Measurements from ENCODE around the gene METTL25B.

GRCh38 chr1:156700736-156701531 lies 27.3 kb upstream of the METTL25B start:
- TF ChIP-seq ZNF407 (CRISPR knock-in tag; IDR thresholded peaks at IDR 0.05; ENCODE audit: not compliant biosample characterization) = no peak
- no peak for TF ChIP-seq ZNF234 (CRISPR knock-in tag; conservative IDR thresholded peaks at IDR 0.05)
- TF ChIP-seq POLR2A (IDR thresholded peaks at IDR 0.05; ENCODE audit: insufficient read depth in 1 of 2, low read depth in 2 of 2, low read length in 2 of 2) = no peak
- TF ChIP-seq NR2C2 (CRISPR knock-in tag; IDR thresholded peaks at IDR 0.05; ENCODE audit: borderline replicate concordance) = no peak
- no peak for TF ChIP-seq CTCF (CRISPR knock-in tag; IDR thresholded peaks at IDR 0.05)
- no peak for TF ChIP-seq ZNF773 (CRISPR knock-in tag; IDR thresholded peaks at IDR 0.05; ENCODE audit: borderline replicate concordance)
- TF ChIP-seq CBX5 (CRISPR knock-in tag; IDR thresholded peaks at IDR 0.05; ENCODE audit: borderline replicate concordance) = no peak
- no peak for TF ChIP-seq NONO (IDR thresholded peaks at IDR 0.05)
- no peak for TF ChIP-seq NONO (CRISPR knock-in tag; conservative IDR thresholded peaks at IDR 0.05)
- TF ChIP-seq POLR2AphosphoS5 (IDR thresholded peaks at IDR 0.05; ENCODE audit: low read depth, low read length) = no peak
- TF ChIP-seq NFE2 (CRISPR knock-in tag; IDR thresholded peaks at IDR 0.05) = no peak
- no peak for TF ChIP-seq SP140L (CRISPR knock-in tag; IDR thresholded peaks at IDR 0.05; ENCODE audit: borderline replicate concordance)
- TF ChIP-seq ARHGAP35 (CRISPR knock-in tag; IDR thresholded peaks at IDR 0.05; ENCODE audit: borderline replicate concordance) = no peak
- no peak for TF ChIP-seq HDAC6 (IDR thresholded peaks at IDR 0.05; ENCODE audit: low read depth, low read length)
- TF ChIP-seq ARID3A (IDR thresholded peaks at IDR 0.05; ENCODE audit: low read depth, low read length) = no peak

Measured in HepG2 (cell line).